HepG2 (cell line): ENCODE data around the gene GYS1. TPM values are rescaled to one million over a fixed set of nuclear protein-coding genes. Genes with fewer than 3 reads are reported as not detected.
A peak's percentile ranks its signal among the peaks of the same experiment; 100 is the strongest.

ENCODE experiments used
- ARID2 ChIP-seq: sonication (generic); formaldehyde crosslinking; IDR thresholded peaks from 2 replicates; pipeline ENCODE4 v1.8.1; 2022; ENCODE audit warnings: mild to moderate bottlenecking, missing genetic modification reagents, borderline replicate concordance
- CBFB ChIP-seq: sonication (generic); formaldehyde crosslinking; IDR thresholded peaks from 2 replicates; pipeline ENCODE4 v1.4.0; 2020; ENCODE audit warnings: missing genetic modification reagents
- EEA1 ChIP-seq: sonication (generic); formaldehyde crosslinking; IDR thresholded peaks from 2 replicates; pipeline ENCODE4 v1.5.1; 2020; ENCODE audit warnings: mild to moderate bottlenecking, missing genetic modification reagents, borderline replicate concordance
- KDM4B ChIP-seq: sonication (generic); formaldehyde crosslinking; IDR thresholded peaks from 2 replicates; pipeline ENCODE4 v1.4.0; 2020; ENCODE audit warnings: missing genetic modification reagents
- NFATC3 ChIP-seq: sonication (generic); formaldehyde crosslinking; IDR thresholded peaks from 2 replicates; pipeline ENCODE4 v1.5.1; 2020; ENCODE audit warnings: mild to moderate bottlenecking, missing genetic modification reagents
- NFYB ChIP-seq: sonication (generic); formaldehyde crosslinking; IDR thresholded peaks from 2 replicates; pipeline ENCODE4 v1.4.0; 2020; ENCODE audit warnings: missing genetic modification reagents
- RARG ChIP-seq: sonication (generic); formaldehyde crosslinking; IDR thresholded peaks from 2 replicates; pipeline ENCODE4 v1.4.0; 2020; ENCODE audit warnings: low read depth, mild to moderate bottlenecking, missing genetic modification reagents
- RFX1 ChIP-seq: fragments of 450-650 bp; IDR thresholded peaks from 2 replicates; pipeline ENCODE4 v1.6.1; 2017
- SATB2 ChIP-seq: sonication (generic); formaldehyde crosslinking; IDR thresholded peaks from 2 replicates; pipeline ENCODE4 v1.5.0; 2020; ENCODE audit warnings: missing genetic modification reagents
- SOX5 ChIP-seq: IDR thresholded peaks from 2 replicates; pipeline ENCODE4 v1.6.1; 2016; ENCODE audit warnings: borderline replicate concordance
- SOX6 ChIP-seq, 2 experiments: fragments of 450-650 bp in 1 of 2; sonication (generic) in 1 of 2; formaldehyde crosslinking in 1 of 2; IDR thresholded peaks; 2 replicates each; pipeline versions ENCODE4 v1.4.0 to v1.6.1; 2017 to 2020; ENCODE audit warnings: antibody characterized with exemption in 1 of 2, mild to moderate bottlenecking in 1 of 2, missing genetic modification reagents in 1 of 2
- SP5 ChIP-seq: IDR thresholded peaks from 2 replicates; pipeline ENCODE4 v1.6.1; 2016; ENCODE audit warnings: low read depth, borderline replicate concordance
- SSRP1 ChIP-seq: IDR thresholded peaks from 2 replicates; pipeline ENCODE4 v1.6.1; 2016; ENCODE audit warnings: control low read depth
- THAP11 ChIP-seq: IDR thresholded peaks from 2 replicates; pipeline ENCODE4 v1.6.1; 2016; ENCODE audit warnings: missing biosample characterization, missing genetic modification reagents
- ZIK1 ChIP-seq: sonication (generic); formaldehyde crosslinking; IDR thresholded peaks from 2 replicates; pipeline ENCODE4 v1.5.0; 2020; ENCODE audit warnings: mild to moderate bottlenecking, low read depth, missing genetic modification reagents, borderline replicate concordance
- ZMYM2 ChIP-seq: sonication (generic); formaldehyde crosslinking; IDR thresholded peaks from 2 replicates; pipeline ENCODE4 v1.8.0; 2022; ENCODE audit warnings: mild to moderate bottlenecking, missing genetic modification reagents
- ZNF547 ChIP-seq: sonication (generic); formaldehyde crosslinking; IDR thresholded peaks from 2 replicates; pipeline ENCODE4 v1.5.1; 2020; ENCODE audit warnings: mild to moderate bottlenecking, missing genetic modification reagents
- ZNF629 ChIP-seq: sonication (generic); formaldehyde crosslinking; conservative IDR thresholded peaks from 2 replicates; pipeline ENCODE4 v1.5.0; 2020; ENCODE audit warnings: missing genetic modification reagents
- ZNF720 ChIP-seq: sonication (generic); formaldehyde crosslinking; IDR thresholded peaks from 2 replicates; pipeline ENCODE4 v1.4.0; 2020; ENCODE audit warnings: missing genetic modification reagents
- polyA plus RNA-seq, 8 experiments: library from polyadenylated mRNA; depleted of rRNA in 3 of 8; stranded (reverse) in 7 of 8; unstranded in 1 of 8; fragments of >200 nt; fragmentation: Illumina TruSeq in 4 of 8; extraction: Trizol in 4 of 8; gene quantifications; 2 replicates each; pipeline versions ENCODE4 v1.2.1 to v1.2.3, GENCODE V29; 2011 to 2016; ENCODE audit warnings: low read depth in 4 of 8, missing spikeins in 1 of 8, mixed read lengths in 1 of 8; ENCODE audit not compliant: insufficient read depth in 1 of 8
- total RNA-seq, 5 experiments: library from RNA; depleted of rRNA; stranded (reverse); fragments of >200 nt; fragmentation: Illumina TruSeq; extraction: Trizol; gene quantifications; 2 replicates each; pipeline ENCODE4 v1.2.3, GENCODE V29; 2016; ENCODE audit warnings: low read depth in 1 of 5
- TF ChIP-seq, protein P1 (sequence below): sonication (generic); formaldehyde crosslinking; IDR thresholded peaks from 2 replicates; pipeline ENCODE4 v1.4.0; 2020; ENCODE audit warnings: missing genetic modification reagents
- TF ChIP-seq, protein P2 (sequence below): sonication (generic); formaldehyde crosslinking; IDR thresholded peaks from 2 replicates; pipeline ENCODE4 v1.4.0; 2020; ENCODE audit warnings: mild to moderate bottlenecking, missing genetic modification reagents
- TF ChIP-seq, protein P3 (sequence below): sonication (generic); formaldehyde crosslinking; IDR thresholded peaks from 2 replicates; pipeline ENCODE4 v1.4.0; 2020; ENCODE audit warnings: missing genetic modification reagents
- TF ChIP-seq, protein P4 (sequence below): sonication (generic); formaldehyde crosslinking; IDR thresholded peaks from 2 replicates; pipeline ENCODE4 v1.5.0; 2020; ENCODE audit warnings: missing genetic modification reagents, mild to moderate bottlenecking, borderline replicate concordance

GYS1 gene
- total and polyA plus RNA-seq, 2 of the 13 experiments (the other 11 are each of a cell fraction or from before 2014, with no cell fraction given): 18.4 to 42.1 TPM

DNA sequence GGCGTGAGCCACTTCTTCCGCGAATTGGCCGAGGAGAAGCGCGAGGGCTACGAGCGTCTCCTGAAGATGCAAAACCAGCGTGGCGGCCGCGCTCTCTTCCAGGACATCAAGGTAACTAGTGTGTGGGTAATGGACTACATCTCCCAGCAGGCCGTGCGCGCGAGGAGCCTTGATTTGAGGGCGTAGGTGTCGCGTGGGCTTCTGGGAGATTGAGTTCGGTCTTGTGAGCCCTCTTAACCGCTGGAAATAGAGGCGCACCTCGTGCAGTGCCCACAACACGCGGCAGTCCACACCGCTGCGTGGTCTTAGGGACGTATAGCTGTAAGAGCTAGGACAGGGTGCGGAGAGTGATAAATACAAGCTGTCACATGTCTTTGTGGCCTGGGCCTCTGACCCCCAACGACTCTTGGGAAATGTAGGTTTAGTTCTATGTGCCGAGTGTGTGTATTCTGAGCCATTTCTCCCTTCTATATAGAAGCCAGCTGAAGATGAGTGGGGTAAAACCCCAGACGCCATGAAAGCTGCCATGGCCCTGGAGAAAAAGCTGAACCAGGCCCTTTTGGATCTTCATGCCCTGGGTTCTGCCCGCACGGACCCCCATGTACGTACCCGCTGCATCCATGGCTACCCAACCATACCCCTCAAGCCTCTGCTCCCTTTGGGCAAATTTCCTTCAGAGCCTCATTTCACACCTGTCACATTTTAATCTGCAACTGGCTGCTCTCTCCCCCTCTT, 27.1 kb downstream of the GYS1 start (continued):
- TF ChIP-seq, protein P1, sequence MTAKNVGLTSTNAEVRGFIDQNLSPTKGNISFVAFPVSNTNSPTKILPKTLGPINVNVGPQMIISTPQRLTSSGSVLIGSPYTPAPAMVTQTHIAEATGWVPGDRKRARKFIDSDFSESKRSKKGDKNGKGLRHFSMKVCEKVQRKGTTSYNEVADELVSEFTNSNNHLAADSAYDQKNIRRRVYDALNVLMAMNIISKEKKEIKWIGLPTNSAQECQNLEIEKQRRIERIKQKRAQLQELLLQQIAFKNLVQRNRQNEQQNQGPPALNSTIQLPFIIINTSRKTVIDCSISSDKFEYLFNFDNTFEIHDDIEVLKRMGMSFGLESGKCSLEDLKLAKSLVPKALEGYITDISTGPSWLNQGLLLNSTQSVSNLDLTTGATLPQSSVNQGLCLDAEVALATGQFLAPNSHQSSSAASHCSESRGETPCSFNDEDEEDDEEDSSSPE (CRISPR knock-in tag): no peak
- TF ChIP-seq RFX1 (no peak), ZNF720 (CRISPR knock-in tag) (no peak), SSRP1 (CRISPR knock-in tag) (peak; percentile 6; the same call in 1 of the 2 replicates), ZNF547 (peak; percentile 75; the same call in 1 of the 2 replicates), NFYB (CRISPR knock-in tag) (no peak), EEA1 (CRISPR knock-in tag) (no peak), CBFB (no peak), THAP11 (CRISPR knock-in tag) (peak; percentile 97), ARID2 (peak; percentile 66; the same call in 1 of the 2 replicates), SP5 (CRISPR knock-in tag) (no peak; the same call in 1 of the 2 replicates), ZMYM2 (CRISPR knock-in tag) (no peak), KDM4B (CRISPR knock-in tag) (no peak), NFATC3 (CRISPR knock-in tag) (peak; percentile 10; the same call in 1 of the 2 replicates), ZNF629 (CRISPR knock-in tag) (no peak), ZIK1 (CRISPR knock-in tag) (0 out of 2 replicates have a peak, but pooled peaks have one; percentile 37), RARG (CRISPR knock-in tag) (no peak), SOX5 (CRISPR knock-in tag) (no peak), SOX6 (IDR thresholded peaks at IDR 0.05) (no peak), SOX6 (CRISPR knock-in tag; IDR thresholded peaks at IDR 0.05) (no peak), SATB2 (CRISPR knock-in tag) (no peak)
- TF ChIP-seq, protein P2, sequence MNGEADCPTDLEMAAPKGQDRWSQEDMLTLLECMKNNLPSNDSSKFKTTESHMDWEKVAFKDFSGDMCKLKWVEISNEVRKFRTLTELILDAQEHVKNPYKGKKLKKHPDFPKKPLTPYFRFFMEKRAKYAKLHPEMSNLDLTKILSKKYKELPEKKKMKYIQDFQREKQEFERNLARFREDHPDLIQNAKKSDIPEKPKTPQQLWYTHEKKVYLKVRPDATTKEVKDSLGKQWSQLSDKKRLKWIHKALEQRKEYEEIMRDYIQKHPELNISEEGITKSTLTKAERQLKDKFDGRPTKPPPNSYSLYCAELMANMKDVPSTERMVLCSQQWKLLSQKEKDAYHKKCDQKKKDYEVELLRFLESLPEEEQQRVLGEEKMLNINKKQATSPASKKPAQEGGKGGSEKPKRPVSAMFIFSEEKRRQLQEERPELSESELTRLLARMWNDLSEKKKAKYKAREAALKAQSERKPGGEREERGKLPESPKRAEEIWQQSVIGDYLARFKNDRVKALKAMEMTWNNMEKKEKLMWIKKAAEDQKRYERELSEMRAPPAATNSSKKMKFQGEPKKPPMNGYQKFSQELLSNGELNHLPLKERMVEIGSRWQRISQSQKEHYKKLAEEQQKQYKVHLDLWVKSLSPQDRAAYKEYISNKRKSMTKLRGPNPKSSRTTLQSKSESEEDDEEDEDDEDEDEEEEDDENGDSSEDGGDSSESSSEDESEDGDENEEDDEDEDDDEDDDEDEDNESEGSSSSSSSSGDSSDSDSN: peak; percentile 54; the same call in 1 of the 2 replicates
- TF ChIP-seq, protein P3, sequence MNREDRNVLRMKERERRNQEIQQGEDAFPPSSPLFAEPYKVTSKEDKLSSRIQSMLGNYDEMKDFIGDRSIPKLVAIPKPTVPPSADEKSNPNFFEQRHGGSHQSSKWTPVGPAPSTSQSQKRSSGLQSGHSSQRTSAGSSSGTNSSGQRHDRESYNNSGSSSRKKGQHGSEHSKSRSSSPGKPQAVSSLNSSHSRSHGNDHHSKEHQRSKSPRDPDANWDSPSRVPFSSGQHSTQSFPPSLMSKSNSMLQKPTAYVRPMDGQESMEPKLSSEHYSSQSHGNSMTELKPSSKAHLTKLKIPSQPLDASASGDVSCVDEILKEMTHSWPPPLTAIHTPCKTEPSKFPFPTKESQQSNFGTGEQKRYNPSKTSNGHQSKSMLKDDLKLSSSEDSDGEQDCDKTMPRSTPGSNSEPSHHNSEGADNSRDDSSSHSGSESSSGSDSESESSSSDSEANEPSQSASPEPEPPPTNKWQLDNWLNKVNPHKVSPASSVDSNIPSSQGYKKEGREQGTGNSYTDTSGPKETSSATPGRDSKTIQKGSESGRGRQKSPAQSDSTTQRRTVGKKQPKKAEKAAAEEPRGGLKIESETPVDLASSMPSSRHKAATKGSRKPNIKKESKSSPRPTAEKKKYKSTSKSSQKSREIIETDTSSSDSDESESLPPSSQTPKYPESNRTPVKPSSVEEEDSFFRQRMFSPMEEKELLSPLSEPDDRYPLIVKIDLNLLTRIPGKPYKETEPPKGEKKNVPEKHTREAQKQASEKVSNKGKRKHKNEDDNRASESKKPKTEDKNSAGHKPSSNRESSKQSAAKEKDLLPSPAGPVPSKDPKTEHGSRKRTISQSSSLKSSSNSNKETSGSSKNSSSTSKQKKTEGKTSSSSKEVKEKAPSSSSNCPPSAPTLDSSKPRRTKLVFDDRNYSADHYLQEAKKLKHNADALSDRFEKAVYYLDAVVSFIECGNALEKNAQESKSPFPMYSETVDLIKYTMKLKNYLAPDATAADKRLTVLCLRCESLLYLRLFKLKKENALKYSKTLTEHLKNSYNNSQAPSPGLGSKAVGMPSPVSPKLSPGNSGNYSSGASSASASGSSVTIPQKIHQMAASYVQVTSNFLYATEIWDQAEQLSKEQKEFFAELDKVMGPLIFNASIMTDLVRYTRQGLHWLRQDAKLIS (CRISPR knock-in tag): peak; percentile 12; the same call in 1 of the 2 replicates
- TF ChIP-seq, protein P4, sequence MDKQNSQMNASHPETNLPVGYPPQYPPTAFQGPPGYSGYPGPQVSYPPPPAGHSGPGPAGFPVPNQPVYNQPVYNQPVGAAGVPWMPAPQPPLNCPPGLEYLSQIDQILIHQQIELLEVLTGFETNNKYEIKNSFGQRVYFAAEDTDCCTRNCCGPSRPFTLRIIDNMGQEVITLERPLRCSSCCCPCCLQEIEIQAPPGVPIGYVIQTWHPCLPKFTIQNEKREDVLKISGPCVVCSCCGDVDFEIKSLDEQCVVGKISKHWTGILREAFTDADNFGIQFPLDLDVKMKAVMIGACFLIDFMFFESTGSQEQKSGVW (CRISPR knock-in tag): no peak
